NCI-H2107 treated with DMSO at 0.1 percent for 48 hours (cell line): ENCODE measurements around the gene GLCCI1.
"Not testable (repeated sequence)": the region's sequence is repeated elsewhere in the genome, so short reads cannot be mapped to it uniquely, and the experiment has no call there.

Source experiments
- DNase-seq: peaks from one replicate; lab custom pipeline; 2025; ENCODE audit not compliant: unreplicated experiment; lab: John Stamatoyannopoulos, UW

Gene GLCCI1

DNA sequence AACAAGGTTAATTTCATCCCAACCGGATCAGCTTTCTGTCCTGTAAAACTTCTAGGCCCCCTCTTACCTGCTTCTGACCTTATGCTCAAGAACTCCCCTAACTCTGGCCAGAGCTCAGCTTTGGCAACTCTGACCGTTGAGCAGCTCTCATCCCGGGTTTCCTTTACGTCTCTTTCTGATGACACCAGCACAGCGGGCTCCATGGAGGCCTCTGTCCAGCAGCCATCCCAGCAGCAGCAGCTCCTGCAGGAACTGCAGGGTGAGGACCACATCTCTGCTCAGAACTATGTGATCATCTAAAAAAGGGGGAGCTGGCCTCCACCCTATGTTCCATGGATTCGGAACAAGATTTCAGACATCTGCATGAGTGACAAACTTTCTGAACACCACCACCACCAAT, 117.6 kb downstream of the GLCCI1 start:
- DNase-seq = no peak

DNA sequence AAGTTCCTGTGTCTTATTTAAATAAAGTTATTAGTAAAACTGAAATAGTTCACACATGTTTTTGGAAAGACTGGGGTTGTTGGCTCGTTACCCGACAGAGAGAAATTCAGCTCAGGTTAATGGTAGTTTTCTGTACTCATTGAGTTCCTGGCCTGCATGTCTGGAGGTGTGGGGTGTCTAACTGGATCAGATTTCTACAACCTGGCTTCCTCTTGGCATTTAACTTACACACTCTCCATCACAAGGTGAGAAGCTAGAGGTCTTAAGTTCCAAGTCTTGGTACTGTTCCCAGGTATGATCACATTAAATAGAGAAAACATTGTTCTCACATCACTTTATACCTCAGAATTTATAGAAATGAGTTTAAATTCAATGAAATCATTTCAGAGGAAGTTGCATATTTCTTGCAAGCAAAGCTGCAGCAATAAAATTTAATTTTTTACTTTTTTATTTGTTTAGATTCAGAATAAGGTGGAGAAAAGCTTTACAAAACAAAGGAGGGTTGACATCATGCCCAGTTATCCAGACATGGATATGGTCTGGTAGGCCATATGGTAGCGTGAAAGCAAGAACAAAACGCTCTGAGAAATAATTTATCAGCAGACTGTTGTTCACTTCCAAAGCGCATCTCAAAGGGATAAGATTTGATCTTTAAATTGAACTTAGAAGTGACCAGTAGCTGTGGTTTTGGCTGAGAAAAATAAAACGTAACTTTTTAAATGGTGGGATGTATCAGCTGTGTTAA, 120.6 kb downstream of the GLCCI1 start:
- DNase-seq = no peak

DNA sequence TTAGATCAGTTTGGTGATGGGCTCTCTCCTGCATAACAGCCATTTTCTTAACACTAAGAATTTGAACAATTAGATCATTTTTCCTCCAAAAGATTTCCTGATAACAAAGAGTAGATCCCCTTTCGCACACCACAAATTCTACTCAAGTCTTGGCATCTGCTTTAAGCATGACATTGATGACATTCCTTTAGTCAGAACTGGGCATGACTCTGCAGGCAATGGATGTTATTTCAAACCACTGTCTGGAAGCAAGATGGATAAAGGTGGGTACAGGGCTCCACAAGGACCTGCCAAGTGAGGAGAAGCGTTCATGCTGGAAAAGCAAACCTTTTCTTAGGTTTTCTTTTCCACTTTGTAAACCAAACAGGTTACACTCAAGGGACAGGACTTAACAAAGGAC, 123.5 kb downstream of the GLCCI1 start:
- DNase-seq = no peak

DNA sequence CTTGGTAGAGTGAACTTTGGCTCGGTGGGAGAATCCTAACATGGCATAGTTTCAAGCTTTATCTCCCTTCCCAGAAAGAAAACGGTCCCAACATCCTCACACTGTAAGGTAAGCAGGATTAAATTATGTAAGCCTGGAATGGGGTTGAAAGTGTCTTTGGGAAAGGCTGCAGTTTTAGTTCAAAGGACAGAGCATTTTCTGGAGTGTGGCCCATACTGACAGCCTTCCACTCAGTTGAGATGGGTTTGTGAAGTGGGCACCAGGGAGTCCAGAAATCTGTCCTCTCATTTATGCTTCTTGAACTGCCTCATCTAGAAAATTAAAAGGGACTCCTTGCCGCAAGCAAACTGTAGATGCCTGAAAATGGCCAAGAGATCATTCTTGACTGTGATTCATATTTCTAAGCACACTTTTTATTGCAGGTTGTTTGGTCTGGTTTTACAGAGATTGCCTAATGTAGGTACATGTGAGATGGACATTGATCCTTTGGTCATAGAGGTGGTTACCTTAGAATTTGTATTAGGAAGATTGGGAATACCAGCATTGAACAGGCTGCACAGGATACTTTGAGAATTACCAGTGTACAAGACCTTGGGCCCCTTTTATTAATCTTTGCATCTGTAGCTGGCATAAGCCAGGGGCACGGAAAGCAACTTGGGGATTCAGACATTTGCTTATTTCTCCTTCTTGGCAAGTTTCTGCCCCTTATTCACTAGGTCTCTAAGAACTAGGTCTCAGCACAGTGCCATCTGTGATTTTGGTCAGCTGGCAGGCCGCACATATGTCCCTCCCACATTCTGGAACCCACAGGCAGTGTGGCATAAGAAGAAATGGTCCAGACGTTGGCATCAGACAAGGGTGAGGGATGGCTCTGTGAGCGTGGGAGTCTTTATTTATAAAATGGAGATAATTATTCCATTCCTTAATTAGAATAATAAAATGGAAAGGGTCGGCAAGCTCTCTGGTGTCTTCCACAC, 125.9 kb downstream of the GLCCI1 start:
- no peak for DNase-seq

DNA sequence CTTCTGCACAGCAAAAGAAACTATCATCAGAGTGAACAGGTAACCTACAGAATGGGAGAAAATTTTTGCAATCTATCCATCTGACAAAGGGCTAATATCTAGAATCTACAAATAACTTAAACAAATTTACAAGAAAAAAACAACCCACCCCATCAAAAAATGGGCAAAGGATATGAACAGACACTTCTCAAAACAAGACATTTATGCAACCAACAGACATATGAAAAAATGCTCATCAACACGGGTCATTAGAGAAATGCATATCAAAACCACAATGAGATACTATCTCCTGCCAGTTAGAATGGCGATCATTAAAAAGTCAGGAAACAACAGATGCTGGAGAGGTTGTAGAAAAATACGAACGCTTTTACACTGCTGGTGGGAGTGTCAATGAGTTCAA, 132.7 kb downstream of the GLCCI1 start:
- not testable (repeated sequence) for DNase-seq

DNA sequence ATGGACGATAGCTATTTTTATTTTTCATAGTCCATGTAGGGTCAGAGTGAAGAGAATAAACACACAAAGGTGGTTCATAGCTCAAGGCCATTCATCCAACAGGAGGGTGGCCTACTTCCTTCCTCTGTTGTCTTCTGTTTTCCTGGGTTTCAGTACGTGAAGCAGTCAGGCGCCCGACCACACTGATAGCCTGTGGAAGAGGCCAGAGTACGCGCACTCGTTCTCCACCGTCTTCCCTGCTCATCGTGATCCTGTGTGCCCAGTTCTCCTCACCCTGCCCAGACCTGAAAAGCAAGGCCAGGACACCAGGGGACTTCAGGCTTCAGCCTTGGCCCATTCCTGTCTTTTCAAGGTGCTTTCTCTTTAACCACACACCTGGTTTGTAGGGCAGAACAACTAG, 134.7 kb downstream of the GLCCI1 start:
- DNase-seq = no peak

DNA sequence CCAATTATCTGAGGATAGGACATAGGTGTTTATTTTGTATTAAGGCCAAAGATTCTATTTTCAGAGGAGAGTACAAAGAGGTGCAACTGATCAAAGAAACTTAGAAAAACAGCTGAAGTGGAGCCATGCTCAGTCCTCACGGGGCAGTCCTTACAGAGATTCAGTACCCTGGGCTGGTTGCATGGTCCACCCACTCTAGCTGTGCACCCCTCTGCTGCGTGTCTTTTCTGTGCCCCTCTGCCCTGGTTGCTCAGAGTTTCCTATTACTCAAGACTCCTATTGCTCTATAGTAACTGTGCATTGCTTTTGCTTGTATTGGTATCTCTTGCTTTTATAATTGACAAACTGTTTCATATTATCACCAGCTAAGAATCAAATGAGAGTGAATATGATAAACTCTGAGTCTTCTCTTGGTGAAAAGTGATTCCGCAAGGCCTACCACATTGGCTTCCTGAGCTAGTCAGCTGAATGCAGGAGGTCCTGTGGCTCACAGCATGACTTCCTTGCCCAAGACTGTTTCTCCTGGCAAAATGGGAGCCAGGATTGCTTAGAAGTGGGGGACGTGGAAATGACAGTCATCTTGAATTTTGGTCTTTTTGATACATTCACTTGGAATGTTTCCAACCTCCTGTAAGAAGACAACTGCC, 137.0 kb downstream of the GLCCI1 start:
- no peak for DNase-seq

DNA sequence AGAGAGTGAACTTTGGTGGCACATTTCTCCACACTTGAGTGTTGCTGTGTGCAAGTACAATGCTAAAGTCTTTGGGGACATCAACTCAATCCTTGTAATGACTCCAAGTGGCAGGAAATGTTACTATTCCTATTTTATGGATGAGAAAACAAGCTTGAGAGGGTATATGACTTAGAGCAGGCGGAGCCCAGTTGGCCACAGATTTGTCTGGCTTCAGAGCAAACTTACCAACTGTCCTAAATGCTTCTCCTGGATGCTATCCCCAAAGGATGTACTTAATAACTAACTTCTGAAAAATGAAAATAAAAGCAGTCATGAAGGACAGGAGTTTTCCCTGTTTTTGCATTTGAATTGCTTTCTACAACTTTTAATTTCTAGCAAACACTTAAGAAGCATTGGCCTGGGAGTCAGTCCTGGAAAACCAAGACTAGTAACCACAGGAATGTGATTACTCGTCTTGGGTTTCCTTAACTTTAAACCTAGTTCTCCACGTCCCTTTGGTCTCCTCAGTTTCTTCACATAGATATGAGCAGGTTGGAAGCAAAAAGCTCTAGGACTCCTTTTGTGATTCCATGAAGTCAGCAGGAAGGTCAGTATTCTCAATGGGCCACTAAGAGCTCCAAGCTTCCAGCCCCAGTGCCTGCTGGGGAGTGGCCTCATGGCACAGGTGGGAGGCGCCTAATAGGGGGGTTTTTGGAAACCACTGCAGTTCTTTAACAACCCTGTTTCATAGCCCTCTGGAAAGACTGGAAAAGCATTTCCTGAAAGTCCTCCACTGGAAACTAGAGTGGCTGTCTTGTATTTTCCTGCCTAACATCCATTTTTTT, 140.8 kb downstream of the GLCCI1 start:
- DNase-seq = no peak

DNA sequence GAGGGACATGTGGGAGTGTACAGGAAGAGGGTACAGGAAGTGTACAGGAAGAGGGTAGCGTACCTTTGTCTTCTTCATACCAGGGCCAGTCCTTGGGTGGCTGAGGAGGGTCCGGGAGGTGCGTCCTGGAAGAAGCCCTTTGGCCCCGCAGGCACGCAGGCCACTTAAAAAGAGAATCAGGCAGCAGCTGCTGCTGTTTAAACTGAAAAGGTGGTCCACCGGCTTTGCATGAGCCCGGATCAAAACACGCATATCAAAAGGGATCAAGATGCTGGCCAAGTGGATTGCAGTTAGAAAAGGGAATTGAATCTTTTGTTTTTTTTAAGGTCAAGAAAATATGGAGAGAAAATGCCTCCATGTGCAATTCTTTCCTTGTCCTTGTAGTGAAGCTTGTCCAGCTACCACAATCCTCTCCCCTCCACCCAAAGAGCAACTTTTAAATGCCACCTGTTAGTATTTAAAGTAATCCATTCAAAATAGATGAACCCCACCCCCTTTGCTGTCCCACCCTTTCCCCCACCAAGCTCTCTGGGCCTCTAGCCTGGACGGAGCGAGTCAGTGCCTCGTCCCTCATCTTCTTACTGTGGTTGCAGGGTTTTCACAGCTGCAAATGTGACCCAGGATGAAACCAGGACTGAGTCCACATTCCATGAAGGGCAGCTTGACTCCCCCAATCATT, 142.8 kb downstream of the GLCCI1 start:
- no peak for DNase-seq

DNA sequence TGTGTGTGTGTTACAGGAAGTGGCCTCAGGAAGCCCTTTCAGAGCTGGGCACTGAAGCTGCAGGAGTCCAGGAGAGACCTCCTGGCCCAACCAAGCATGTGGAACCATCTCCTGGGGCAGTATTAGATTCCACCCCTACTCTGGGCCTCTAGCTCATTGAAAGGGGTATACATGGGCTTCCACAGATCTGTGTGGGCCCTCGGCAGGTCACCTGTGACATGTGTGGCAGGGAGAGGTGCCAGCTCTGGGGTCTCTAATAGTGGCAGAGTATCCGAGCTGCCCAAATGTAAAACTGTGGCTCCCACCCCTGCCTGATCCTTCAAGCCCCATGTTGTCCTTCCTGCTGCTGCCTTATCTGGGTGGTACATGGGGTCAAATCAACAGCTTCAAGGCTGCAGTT, 144.1 kb downstream of the GLCCI1 start:
- DNase-seq = no peak

DNA sequence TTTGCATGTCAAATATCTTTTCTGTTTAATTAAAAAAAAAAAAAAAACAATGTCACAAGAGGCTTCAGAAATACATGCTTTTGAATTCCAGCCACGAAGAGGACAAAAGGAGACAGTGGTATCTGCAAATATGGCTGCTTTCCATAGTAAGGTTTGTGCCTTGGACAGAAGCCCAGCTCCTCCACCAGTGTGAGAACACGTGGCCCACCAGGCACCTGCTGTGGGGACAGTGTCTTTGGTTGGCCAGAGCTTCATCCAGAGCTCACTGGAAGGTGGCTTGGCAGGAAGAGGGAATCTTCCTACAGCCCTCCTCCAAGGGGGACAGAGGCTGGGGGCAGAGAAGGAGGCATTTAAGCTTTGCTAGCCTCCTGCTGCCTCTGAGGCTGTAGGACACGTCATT, 144.6 kb downstream of the GLCCI1 start:
- no peak for DNase-seq

DNA sequence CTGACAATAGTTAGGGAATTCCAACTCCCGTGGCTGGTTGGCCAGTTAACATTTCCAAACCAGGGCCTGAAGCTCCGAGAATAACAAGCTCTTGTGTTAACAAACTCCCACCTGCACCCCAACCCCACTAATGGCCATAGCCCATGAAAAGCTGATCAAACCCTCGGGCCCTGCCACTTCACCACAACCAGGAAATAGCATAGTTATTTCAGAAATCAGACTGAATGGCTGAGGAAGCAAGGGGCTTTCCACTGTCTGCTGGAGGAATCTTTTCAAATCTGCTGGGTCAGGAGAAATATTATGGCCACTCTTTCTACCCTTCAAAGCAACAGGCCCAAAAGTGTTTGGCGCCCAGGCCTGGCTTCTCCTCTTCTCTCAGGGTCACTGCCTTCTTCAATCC, 145.6 kb downstream of the GLCCI1 start:
- no peak for DNase-seq

DNA sequence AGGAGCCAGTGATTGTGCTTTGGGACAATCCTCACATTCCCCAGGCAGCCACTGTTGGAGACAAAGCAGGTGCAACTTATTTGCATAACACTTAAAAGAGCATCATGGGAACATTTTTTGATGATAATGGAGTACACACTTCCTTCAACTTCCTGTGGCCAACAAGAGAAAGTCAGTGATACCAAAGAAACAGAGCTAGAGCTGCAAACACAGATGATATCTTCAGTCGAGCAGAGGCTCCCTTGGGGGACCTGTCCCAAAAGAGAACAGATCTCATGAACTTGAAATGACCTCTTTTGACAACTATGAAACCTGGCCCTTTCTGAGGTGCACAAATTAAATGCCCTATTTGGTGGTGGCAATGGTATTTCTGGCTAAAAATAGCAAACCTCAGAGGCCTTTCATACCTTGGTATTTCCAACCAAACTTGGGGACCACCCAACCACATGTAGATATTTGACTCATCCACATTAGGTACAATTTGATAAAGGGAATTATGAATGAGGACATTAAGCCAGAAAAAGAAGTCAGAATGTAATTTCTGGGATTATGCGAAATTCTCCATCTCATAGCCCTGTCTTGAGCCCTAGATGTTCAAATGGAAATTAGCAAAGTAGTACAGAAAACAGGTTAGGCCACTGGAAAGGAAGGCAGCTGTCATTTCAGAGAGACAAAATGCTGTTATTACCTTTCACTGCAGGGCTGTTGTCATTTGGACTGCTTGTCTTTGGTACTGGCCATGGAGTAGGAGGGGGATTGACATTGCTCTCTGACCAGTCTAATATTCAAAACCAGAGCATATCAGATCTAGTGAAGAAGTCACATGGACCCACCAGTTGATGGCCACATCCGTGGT, 147.2 kb downstream of the GLCCI1 start:
- no peak for DNase-seq

DNA sequence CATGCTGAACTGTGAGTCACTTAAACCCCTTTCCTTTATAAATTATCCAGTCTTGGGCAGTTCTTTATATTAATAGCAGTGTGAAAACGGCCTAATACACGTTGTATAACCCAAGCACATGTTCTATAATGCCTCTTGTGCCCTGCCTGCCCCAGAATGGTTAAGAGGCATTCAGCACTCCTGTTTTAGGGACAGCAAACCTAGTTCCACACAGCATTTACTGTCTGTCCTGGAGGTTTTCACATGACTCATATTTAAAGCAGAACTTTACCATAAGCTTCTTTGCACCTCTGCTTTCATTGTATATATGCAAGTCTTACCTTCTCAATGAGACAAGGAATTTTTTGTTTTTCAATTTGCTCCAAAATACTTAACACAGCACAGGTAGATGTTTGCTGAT, 148.6 kb downstream of the GLCCI1 start:
- no peak for DNase-seq

DNA sequence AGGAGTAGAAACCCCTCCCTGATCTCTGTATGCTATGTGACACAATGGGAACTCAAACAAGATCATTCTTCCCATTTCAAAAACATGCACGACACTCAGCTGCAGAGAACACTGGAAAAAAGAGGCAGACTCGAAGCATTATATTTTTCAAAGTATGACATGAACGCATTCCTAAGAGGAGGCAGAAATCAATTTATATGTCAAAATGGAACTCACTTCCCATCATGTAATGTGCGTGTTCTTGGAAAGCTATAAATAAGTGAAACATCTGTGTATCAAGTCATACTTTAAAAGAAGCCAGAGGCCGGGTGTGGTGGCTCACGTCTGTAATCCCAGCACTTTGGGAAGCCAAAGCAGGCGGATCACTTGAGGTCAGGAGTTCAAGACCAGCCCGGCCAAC, 150.7 kb downstream of the GLCCI1 start:
- DNase-seq = no peak

DNA sequence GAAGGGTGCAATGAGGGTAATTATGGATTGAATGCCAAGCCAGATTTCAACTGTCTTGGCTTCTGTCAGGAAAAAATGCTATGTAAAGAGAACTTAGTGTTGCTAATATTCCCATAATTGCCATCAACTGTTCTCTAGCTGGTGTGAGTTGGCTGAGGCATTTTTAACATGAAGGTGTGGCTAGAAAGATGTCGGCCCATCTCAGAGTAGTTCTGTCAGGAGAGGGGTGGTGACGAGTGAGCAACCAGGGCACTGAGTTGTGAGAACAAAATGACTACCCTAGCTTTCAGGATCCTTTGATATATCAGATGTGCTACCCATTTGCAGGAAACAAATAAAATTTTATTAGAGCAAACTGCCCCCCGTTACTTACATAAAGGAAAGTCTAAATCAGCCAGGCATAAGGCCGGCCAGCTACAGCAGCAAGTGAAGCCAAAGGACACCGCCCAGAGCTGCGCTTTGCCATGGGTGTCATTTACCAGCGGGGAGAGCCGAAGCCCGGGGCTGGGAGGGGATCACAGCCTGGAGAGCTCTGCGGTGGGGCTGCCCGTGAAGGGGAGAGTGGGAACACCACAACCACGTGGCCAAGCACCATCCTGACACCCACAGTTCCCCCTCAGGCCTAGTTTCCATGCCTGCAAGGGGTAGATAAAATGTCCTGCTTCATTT, 151.9 kb downstream of the GLCCI1 start:
- no peak for DNase-seq

DNA sequence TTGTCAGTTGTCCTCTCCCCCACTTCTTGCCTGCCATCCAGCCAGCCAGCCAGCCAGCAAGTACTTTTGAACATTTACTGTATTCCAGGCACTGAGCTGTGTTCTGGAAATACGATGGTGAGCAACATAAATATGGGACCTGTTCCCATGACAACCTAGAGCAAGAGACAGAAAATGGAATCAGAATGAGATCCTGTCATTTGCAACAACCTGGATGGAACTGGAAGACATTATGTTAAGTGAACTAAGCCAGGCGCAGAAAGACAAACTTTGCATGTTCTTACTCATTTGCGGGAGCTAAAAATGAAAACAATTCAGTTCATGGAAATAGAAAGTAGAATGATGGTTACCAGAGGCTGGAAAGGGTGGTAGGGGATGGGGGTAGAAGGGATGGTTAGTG, 152.6 kb downstream of the GLCCI1 start:
- no peak for DNase-seq

DNA sequence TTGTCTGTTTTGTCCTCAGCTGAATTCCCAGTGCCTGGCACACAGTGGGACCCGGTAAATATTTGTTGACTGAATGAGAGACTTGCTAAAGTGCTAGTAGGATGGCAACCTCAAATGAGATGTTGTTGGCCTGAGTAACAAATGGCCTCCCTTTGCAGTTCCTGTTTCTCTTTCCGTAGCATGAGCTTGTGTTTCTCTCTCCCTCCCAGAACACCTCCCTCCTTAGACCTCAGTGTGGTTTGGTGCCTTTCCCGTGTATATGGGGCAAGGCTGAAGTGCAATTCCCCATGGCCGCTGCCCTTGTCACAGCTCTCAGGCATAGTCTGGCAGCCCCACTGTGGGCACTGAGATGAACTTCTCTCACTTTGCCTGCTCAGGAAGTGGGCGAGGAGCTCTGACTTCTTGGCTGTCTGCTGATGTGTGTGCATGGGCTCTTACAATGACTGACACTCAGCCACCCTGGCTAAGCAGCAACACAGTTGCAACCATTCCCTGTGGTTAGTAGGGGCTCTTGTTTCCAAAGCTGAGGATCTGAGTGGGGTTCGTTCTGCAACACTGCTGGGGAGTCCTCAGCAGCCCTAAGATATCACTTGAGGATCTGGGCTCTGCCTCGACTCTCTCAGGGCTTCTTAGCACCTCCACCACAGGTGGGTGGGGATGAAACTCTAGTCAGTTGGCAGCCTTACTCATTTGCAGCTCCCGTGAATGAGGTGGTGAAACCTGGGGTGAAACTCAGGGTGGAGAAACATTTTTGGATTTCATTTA, 157.3 kb downstream of the GLCCI1 start:
- no peak for DNase-seq
